Measurements from ENCODE around the gene DTNA.

- TF ChIP-seq POLR2AphosphoS5 (IDR thresholded peaks at IDR 0.05) = no peak
- TF ChIP-seq POLR2A (IDR thresholded peaks at IDR 0.05) = no peak
Measured at GRCh38 chr18:34933909-34934661, 224.0 kb downstream of the DTNA start.

All from gastroesophageal sphincter (tissue), 2 donors.